Measurements from ENCODE around the gene CACNA1F. TPM values are rescaled to one million over a fixed set of nuclear protein-coding genes. Genes with fewer than 3 reads are reported as not detected.
A peak's percentile ranks its signal among the peaks of the same experiment; 100 is the strongest.

The CACNA1F gene
- total RNA-seq, 4 donors from 2014 or later: under 0.01 to 0.42 (median 0.06) TPM

GRCh38 chrX:49157194-49157593 lies 75.9 kb downstream of the CACNA1F start:
- H3K27me3 ChIP-seq: no peaks in the 10 kb centered on the region
- H3K36me3 ChIP-seq: no peaks in the 10 kb centered on the region
- intact Hi-C loops (cut with DNase I): no loop called here
- H3K9me3 ChIP-seq: no peaks in the 10 kb centered on the region
- H3K4me3 ChIP-seq: no peak overlapping the region
- WGBS: 87% methylated on average over 3 of the region's 25 CpGs
- peaks cover 0 to 9% (median 7%) of the 10 kb centered on the region in 4 donors for H3K4me1 ChIP-seq
- no peak overlapping the region for H3K27ac ChIP-seq (replicated peaks in 1 of 4)
- TF ChIP-seq CTCF (IDR thresholded peaks at IDR 0.05): no peak
- TF ChIP-seq POLR2A (IDR thresholded peaks at IDR 0.05; ENCODE audit: low read depth): no peak
- no peak for TF ChIP-seq POLR2AphosphoS5 (IDR thresholded peaks at IDR 0.05)
- TF ChIP-seq EP300 (IDR thresholded peaks at IDR 0.05): no peak
- DNase-seq (ENCODE audit: extremely low spot score): no peak

GRCh38 chrX:49155900-49156837 lies 77.0 kb downstream of the CACNA1F start:
- Histone ChIP-seq H3K4me3 (peak overlapping the region; percentile 53 to 67 (median 57)), H3K27me3 (no peaks in the 10 kb centered on the region), H3K27ac (replicated peaks in 1 of 4) (peak overlapping the region; percentile 90 to 94 (median 92)), H3K9me3 (no peaks in the 10 kb centered on the region), H3K4me1 (peaks cover 0 to 9% (median 7%) of the 10 kb centered on the region in 4 donors), H3K36me3 (no peaks in the 10 kb centered on the region)
- TF ChIP-seq CTCF (IDR thresholded peaks at IDR 0.05) (peak; percentile 67 to 82 (median 80)), POLR2AphosphoS5 (IDR thresholded peaks at IDR 0.05) (peak; percentile 78 to 85), POLR2A (IDR thresholded peaks at IDR 0.05; ENCODE audit: low read depth) (no peak)
- WGBS: 51% methylated on average over 24 of the region's 65 CpGs
- intact Hi-C loops (cut with DNase I): no loop called here
- peak; percentile 94 for DNase-seq (ENCODE audit: extremely low spot score)

- H3K9me3 ChIP-seq: no peaks in the 10 kb centered on the region
Observed at GRCh38 chrX:49155243-49155899, 77.8 kb downstream of the CACNA1F start.

More at GRCh38 chrX:49155243-49155899, 77.8 kb downstream of the CACNA1F start:
- peak overlapping the region; percentile 90 to 94 (median 92) for H3K27ac ChIP-seq (replicated peaks in 1 of 4)
- intact Hi-C loops (cut with DNase I): no loop called here
- 47% methylated on average over 18 of the region's 18 CpGs for WGBS
- H3K4me3 ChIP-seq: peak overlapping the region; percentile 53 to 67 (median 57)
- DNase-seq (ENCODE audit: extremely low spot score): no peak
- TF ChIP-seq POLR2AphosphoS5 (IDR thresholded peaks at IDR 0.05): peak in 1 of 2 donors; percentile 38
- no peak for TF ChIP-seq POLR2A (IDR thresholded peaks at IDR 0.05; ENCODE audit: low read depth)
- H3K27me3 ChIP-seq: no peaks in the 10 kb centered on the region
- no peaks in the 10 kb centered on the region for H3K36me3 ChIP-seq
- H3K4me1 ChIP-seq: peaks cover 0 to 9% (median 7%) of the 10 kb centered on the region in 4 donors

Other genes with a start within 250 kb of the CACNA1F start
- 10 to 100 TPM; 24.7 to 36.4 (median 33.7) TPM for gene GRIPAP1, start 231.1 kb downstream of the CACNA1F start, total RNA-seq
- 100 to 1,000 TPM in 3 of 4 donors, 10 to 100 TPM in 1; 99.9 to 181 (median 150) TPM for gene TFE3, start 190.0 kb downstream of the CACNA1F start, total RNA-seq
- gene CCDC120, start 174.3 kb downstream of the CACNA1F start, total RNA-seq: 1 to 10 TPM; 1.2 to 5.1 (median 2.9) TPM
- 10 to 100 TPM; 15.9 to 26.6 (median 23.8) TPM for gene PRAF2, start 159.3 kb downstream of the CACNA1F start, total RNA-seq
- 10 to 100 TPM; 68.1 to 77.9 (median 72.7) TPM for gene WDR45, start 153.5 kb downstream of the CACNA1F start, total RNA-seq
- gene GPKOW, start 109.6 kb downstream of the CACNA1F start, total RNA-seq: 10 to 100 TPM; 27.8 to 43.8 (median 32.4) TPM
- 1 to 10 TPM; 1.5 to 4.2 (median 3.6) TPM for gene MAGIX, start 70.6 kb downstream of the CACNA1F start, total RNA-seq
- gene PLP2, start 61.4 kb downstream of the CACNA1F start, total RNA-seq: 100 to 1,000 TPM in 1 of 4 donors, 10 to 100 TPM in 3; 55.3 to 101 (median 76.3) TPM
- 10 to 100 TPM in 3 of 4 donors, 1 to 10 TPM in 1; 7.6 to 16.2 (median 12.3) TPM for gene PRICKLE3, start 47.0 kb downstream of the CACNA1F start, total RNA-seq
- 10 to 100 TPM in 1 of 4 donors, 1 to 10 TPM in 3; 4.5 to 12.0 (median 6.1) TPM for gene SYP, start 33.1 kb downstream of the CACNA1F start, total RNA-seq
- 10 to 100 TPM; 12.9 to 18.5 (median 16.2) TPM for gene CCDC22, start 2.1 kb upstream of the CACNA1F start, total RNA-seq
- not detected for gene FOXP3, start 31.4 kb upstream of the CACNA1F start, total RNA-seq
- gene PPP1R3F, start 36.5 kb upstream of the CACNA1F start, total RNA-seq: 10 to 100 TPM; 13.8 to 27.0 (median 16.4) TPM
- 1 to 10 TPM in 1 of 4 donors, not detected in 3; 1.2 TPM for gene GAGE10, start 70.3 kb upstream of the CACNA1F start, total RNA-seq
- gene GAGE12J, start 88.7 kb upstream of the CACNA1F start, total RNA-seq: not detected
- not detected for gene GAGE13, start 98.2 kb upstream of the CACNA1F start, total RNA-seq